Esophagus (tissue), 2 donors: ENCODE data around the gene DPP6. TPM values are rescaled to one million over a fixed set of nuclear protein-coding genes. Genes with fewer than 3 reads are reported as not detected.

Experiments
- H3K27ac ChIP-seq, 2 donors: one replicate each; pipeline ENCODE4 v1.5.1; 2013; ENCODE audit warnings: low read depth in 2 of 2, mild to moderate bottlenecking in 2 of 2, inconsistent platforms in 1 of 2, low read length in 1 of 2, moderate library complexity in 1 of 2
- H3K27me3 ChIP-seq, 2 donors: one replicate each; pipeline ENCODE4 v1.6.1; 2013; ENCODE audit warnings: low read length in 2 of 2, control low read depth in 1 of 2, mild to moderate bottlenecking in 1 of 2; ENCODE audit not compliant: insufficient read depth in 2 of 2, control insufficient read depth in 1 of 2
- H3K36me3 ChIP-seq, 2 donors: one replicate each; pipeline ENCODE4 v1.6.1; 2013; ENCODE audit warnings: low read length in 1 of 2; ENCODE audit not compliant: control insufficient read depth in 2 of 2, insufficient read depth in 2 of 2
- H3K4me1 ChIP-seq, 2 donors: one replicate each; pipeline ENCODE4 v1.6.1; 2013; ENCODE audit warnings: low read length in 1 of 2; ENCODE audit not compliant: control insufficient read depth in 2 of 2, insufficient read depth in 2 of 2
- H3K4me3 ChIP-seq, 2 donors: one replicate each; pipeline ENCODE4 v1.5.1; 2013; ENCODE audit warnings: low read length in 2 of 2, mild to moderate bottlenecking in 2 of 2, low read depth in 1 of 2, moderate library complexity in 1 of 2
- H3K9me3 ChIP-seq, 2 donors: one replicate each; pipeline ENCODE4 v1.6.1; 2013; ENCODE audit warnings: mild to moderate bottlenecking in 2 of 2, low read depth in 1 of 2, low read length in 1 of 2, moderate library complexity in 1 of 2; ENCODE audit not compliant: control insufficient read depth in 2 of 2, insufficient read depth in 1 of 2
- WGBS, 2 donors: extraction: QIAGEN DNeasy Blood & Tissue Kit; methylation state at CpG; one replicate each; pipeline ENCODE4 v1.1.7; 2013; 5-methylcytosine and 5-hydroxymethylcytosine counted together
- polyA plus RNA-seq, 2 donors: library from polyadenylated mRNA; stranded (reverse); fragments of 200-250 nt; gene quantifications; one replicate each; pipeline ENCODE4 v1.2.3, GENCODE V29; 2013
- donor health status: healthy with polysubstance abuse.
- donor health status: Bipolar disorder and iron deficiency.

Gene DPP6
- polyA plus RNA-seq, 2 donors = 0.24 to 0.60 TPM

- H3K9me3 ChIP-seq = peaks cover 0 to 10% of the 10 kb centered on the region in 2 donors
- no peak overlapping the region for H3K27ac ChIP-seq
- H3K4me3 ChIP-seq = no peak overlapping the region
- H3K27me3 ChIP-seq = no peaks in the 10 kb centered on the region
- 49 to 52% methylated on average over 4 of the region's 4 CpGs for WGBS, 2 donors
- no peaks in the 10 kb centered on the region for H3K4me1 ChIP-seq
- H3K36me3 ChIP-seq = no peaks in the 10 kb centered on the region
Observed at GRCh38 chr7:154769001-154769400, 716.8 kb downstream of the DPP6 start.

GRCh38 chr7:154769527-154769926 is 717.3 kb downstream of the DPP6 start:
- H3K36me3 ChIP-seq = no peaks in the 10 kb centered on the region
- H3K27ac ChIP-seq = no peak overlapping the region
- 84 to 88% methylated on average over 7 of the region's 7 CpGs for WGBS, 2 donors
- peaks cover 0 to 10% of the 10 kb centered on the region in 2 donors for H3K9me3 ChIP-seq
- H3K27me3 ChIP-seq = no peaks in the 10 kb centered on the region
- H3K4me1 ChIP-seq = no peaks in the 10 kb centered on the region
- H3K4me3 ChIP-seq = no peak overlapping the region

- no peaks in the 10 kb centered on the region for H3K36me3 ChIP-seq
- no peak overlapping the region for H3K27ac ChIP-seq
- 81 to 90% methylated on average over 2 of the region's 2 CpGs for WGBS, 2 donors
- H3K4me3 ChIP-seq = no peak overlapping the region
- H3K9me3 ChIP-seq = peaks cover 0 to 10% of the 10 kb centered on the region in 2 donors
- no peaks in the 10 kb centered on the region for H3K4me1 ChIP-seq
- no peaks in the 10 kb centered on the region for H3K27me3 ChIP-seq
Observed at GRCh38 chr7:154770361-154770760, 718.2 kb downstream of the DPP6 start.

- WGBS, 2 donors = 70 to 71% methylated on average over 1 of the region's 1 CpG
- H3K4me1 ChIP-seq = no peaks in the 10 kb centered on the region
- H3K27me3 ChIP-seq = no peaks in the 10 kb centered on the region
- H3K27ac ChIP-seq = no peak overlapping the region
- H3K9me3 ChIP-seq = peaks cover 0 to 12% of the 10 kb centered on the region in 2 donors
- no peak overlapping the region for H3K4me3 ChIP-seq
- H3K36me3 ChIP-seq = no peaks in the 10 kb centered on the region
Observed at GRCh38 chr7:154770962-154771361, 718.8 kb downstream of the DPP6 start.

GRCh38 chr7:154774303-154774969 is 722.2 kb downstream of the DPP6 start:
- H3K36me3 ChIP-seq = no peaks in the 10 kb centered on the region
- no peaks in the 10 kb centered on the region for H3K4me1 ChIP-seq
- 63 to 64% methylated on average over 4 of the region's 4 CpGs for WGBS, 2 donors
- no peaks in the 10 kb centered on the region for H3K27me3 ChIP-seq
- no peak overlapping the region for H3K4me3 ChIP-seq
- H3K9me3 ChIP-seq = peaks cover 0 to 13% of the 10 kb centered on the region in 2 donors
- no peak overlapping the region for H3K27ac ChIP-seq

GRCh38 chr7:154775681-154776080 is 723.5 kb downstream of the DPP6 start:
- H3K27me3 ChIP-seq = no peaks in the 10 kb centered on the region
- WGBS, 2 donors = 88 to 94% methylated on average over 8 of the region's 8 CpGs
- H3K36me3 ChIP-seq = no peaks in the 10 kb centered on the region

GRCh38 chr7:154776350-154776749 is 724.2 kb downstream of the DPP6 start:
- no peak overlapping the region for H3K27ac ChIP-seq
- H3K9me3 ChIP-seq = peaks cover 0 to 10% of the 10 kb centered on the region in 2 donors
- no peaks in the 10 kb centered on the region for H3K36me3 ChIP-seq
- no peaks in the 10 kb centered on the region for H3K4me1 ChIP-seq
- no peak overlapping the region for H3K4me3 ChIP-seq
- H3K27me3 ChIP-seq = no peaks in the 10 kb centered on the region
- 69% methylated on average over 5 of the region's 5 CpGs for WGBS, 2 donors

More at GRCh38 chr7:154775681-154776080, 723.5 kb downstream of the DPP6 start:
- H3K4me3 ChIP-seq = no peak overlapping the region
- no peaks in the 10 kb centered on the region for H3K4me1 ChIP-seq
- H3K9me3 ChIP-seq = peaks cover 0 to 10% of the 10 kb centered on the region in 2 donors
- H3K27ac ChIP-seq = no peak overlapping the region

- Histone ChIP-seq H3K4me1 (no peaks in the 10 kb centered on the region), H3K27ac (no peak overlapping the region)
Observed at GRCh38 chr7:154777023-154777422, 724.8 kb downstream of the DPP6 start.

GRCh38 chr7:154777489-154777888 is 725.3 kb downstream of the DPP6 start:
- no peak overlapping the region for H3K4me3 ChIP-seq
- no peak overlapping the region for H3K27ac ChIP-seq
- H3K36me3 ChIP-seq = no peaks in the 10 kb centered on the region
- H3K27me3 ChIP-seq = no peaks in the 10 kb centered on the region
- peaks cover 3 to 12% of the 10 kb centered on the region in 2 donors for H3K9me3 ChIP-seq
- WGBS, 2 donors = 83 to 86% methylated on average over 13 of the region's 13 CpGs
- H3K4me1 ChIP-seq = no peaks in the 10 kb centered on the region

More at GRCh38 chr7:154777023-154777422, 724.8 kb downstream of the DPP6 start:
- Histone ChIP-seq H3K9me3 (peaks cover 2 to 12% of the 10 kb centered on the region in 2 donors), H3K36me3 (no peaks in the 10 kb centered on the region), H3K4me3 (no peak overlapping the region), H3K27me3 (no peaks in the 10 kb centered on the region)
- WGBS, 2 donors = 71 to 73% methylated on average over 5 of the region's 5 CpGs

GRCh38 chr7:154777908-154778307 is 725.7 kb downstream of the DPP6 start:
- 82 to 87% methylated on average over 6 of the region's 6 CpGs for WGBS, 2 donors
- Histone ChIP-seq H3K9me3 (peaks cover 3 to 12% of the 10 kb centered on the region in 2 donors), H3K27me3 (no peaks in the 10 kb centered on the region), H3K4me1 (no peaks in the 10 kb centered on the region), H3K27ac (no peak overlapping the region), H3K36me3 (no peaks in the 10 kb centered on the region), H3K4me3 (no peak overlapping the region)
